GM23248 (cell line): ENCODE results near the gene ABHD6.

Experiments
- EZH2 ChIP-seq: fragments of 200-600 bp; sonication (generic); IDR thresholded peaks from 2 replicates; pipeline ENCODE4 v1.6.1; 2018; ENCODE audit warnings: antibody characterized with exemption, mild to moderate bottlenecking; ENCODE audit not compliant: insufficient read depth, poor library complexity, severe bottlenecking
- EZH2phosphoT487 ChIP-seq: fragments of 200-600 bp; sonication (generic); IDR thresholded peaks from 2 replicates; pipeline ENCODE4 v1.6.1; 2018; ENCODE audit warnings: antibody characterized with exemption, moderate library complexity, mild to moderate bottlenecking, low read depth; ENCODE audit not compliant: insufficient read depth

DNA sequence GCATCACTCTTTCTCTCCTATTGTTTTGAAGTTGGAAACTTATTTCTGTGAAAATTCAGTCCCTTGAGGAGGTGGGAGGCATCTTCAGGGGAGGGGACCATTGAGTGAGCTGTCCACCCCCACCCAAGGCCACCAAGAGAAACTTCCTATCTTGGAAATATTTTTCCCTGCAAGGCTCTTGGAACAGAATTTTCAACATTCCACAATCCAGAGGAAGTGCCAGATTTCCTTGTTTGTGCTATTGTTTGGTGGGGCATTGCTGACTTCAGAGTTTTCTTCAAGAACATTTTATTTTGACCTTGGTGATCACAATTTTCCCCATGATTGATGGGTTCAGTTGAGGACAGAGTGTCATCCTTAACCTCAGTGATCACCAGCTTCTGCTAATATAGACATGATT is 38.8 kb upstream of the ABHD6 start:
- no peak for TF ChIP-seq EZH2
- no peak for TF ChIP-seq EZH2phosphoT487
